Fibroblast of peridontal ligament (primary cell): Measurements from ENCODE around the gene SP6.
A peak's percentile ranks its signal among the peaks of the same experiment; 100 is the strongest.

Source experiments
- DNase-seq: peaks from one replicate; pipeline ENCODE4 v3.0.0-alpha.2; 2010; ENCODE audit errors: extremely low read depth

SP6 gene

GRCh38 chr17:47879776-47880454 lies 29.0 kb upstream of the SP6 start:
- DNase-seq, result no peak

GRCh38 chr17:47879028-47879585 lies 28.1 kb upstream of the SP6 start:
- DNase-seq, result peak; percentile 25

GRCh38 chr17:47878203-47879027 lies 27.5 kb upstream of the SP6 start:
- DNase-seq, result no peak

- no peak for DNase-seq
Measured at GRCh38 chr17:47877368-47878034, 26.5 kb upstream of the SP6 start.

- no peak for DNase-seq
Measured at GRCh38 chr17:47875011-47875985, 24.3 kb upstream of the SP6 start.

GRCh38 chr17:47873200-47874090 lies 22.5 kb upstream of the SP6 start:
- DNase-seq, result no peak

- DNase-seq, result no peak
Measured at GRCh38 chr17:47872651-47873161, 21.7 kb upstream of the SP6 start.

- no peak for DNase-seq
Measured at GRCh38 chr17:47872019-47872650, 21.2 kb upstream of the SP6 start.

GRCh38 chr17:47871048-47871447 lies 20.1 kb upstream of the SP6 start:
- DNase-seq, result no peak

- no peak for DNase-seq
Measured at GRCh38 chr17:47870056-47870455, 19.1 kb upstream of the SP6 start.

- no peak for DNase-seq
Measured at GRCh38 chr17:47869114-47869513, 18.2 kb upstream of the SP6 start.

GRCh38 chr17:47867813-47868533 lies 17.0 kb upstream of the SP6 start:
- no peak for DNase-seq

GRCh38 chr17:47866941-47867340 lies 16.0 kb upstream of the SP6 start:
- no peak for DNase-seq

GRCh38 chr17:47864791-47865216 lies 13.8 kb upstream of the SP6 start:
- no peak for DNase-seq

GRCh38 chr17:47862621-47863440 lies 11.9 kb upstream of the SP6 start:
- DNase-seq, result peak; percentile 78

GRCh38 chr17:47860386-47860785 lies 9.4 kb upstream of the SP6 start:
- DNase-seq, result no peak

- DNase-seq, result no peak
Measured at GRCh38 chr17:47857551-47858455, 6.8 kb upstream of the SP6 start.
